Endothelial cell of umbilical vein (primary cell): ENCODE data around the gene NECAB2.

ENCODE experiments used
- CTCF ChIP-seq, 2 donors: IDR thresholded peaks; 1 replicate in 1 of 2; 2 replicates in 1 of 2; pipeline ENCODE4 v1.5.1; 2011; ENCODE audit warnings: low read length in 2 of 2, mild to moderate bottlenecking in 2 of 2, moderate library complexity in 2 of 2, control low read depth in 1 of 2, inconsistent platforms in 1 of 2, low read depth in 1 of 2; ENCODE audit not compliant: insufficient read depth in 1 of 2; ENCODE audit errors: extremely low read depth in 1 of 2
- EZH2 ChIP-seq: IDR thresholded peaks from 2 replicates; pipeline ENCODE4 v1.6.1; 2012; ENCODE audit warnings: borderline replicate concordance, low read depth, mild to moderate bottlenecking, moderate library complexity, low read length, inconsistent platforms; ENCODE audit not compliant: severe bottlenecking
- FOS ChIP-seq: IDR thresholded peaks from 2 replicates; pipeline ENCODE4 v1.6.1; 2011; ENCODE audit warnings: mild to moderate bottlenecking, low read length, moderate library complexity, borderline replicate concordance; ENCODE audit not compliant: insufficient read depth
- GATA2 ChIP-seq: IDR thresholded peaks from 2 replicates; pipeline ENCODE4 v1.7.0; 2011; ENCODE audit warnings: low read depth, mild to moderate bottlenecking, moderate library complexity, mixed read lengths, low read length; ENCODE audit not compliant: insufficient read length, insufficient read depth
- JUN ChIP-seq: IDR thresholded peaks from 2 replicates; pipeline ENCODE4 v1.6.1; 2011; ENCODE audit warnings: borderline replicate concordance, low read depth; ENCODE audit not compliant: insufficient read length, insufficient read depth
- MAX ChIP-seq: IDR thresholded peaks from 2 replicates; pipeline ENCODE4 v1.6.1; 2011; ENCODE audit not compliant: insufficient read depth, insufficient read length
- POLR2A ChIP-seq: IDR thresholded peaks from 2 replicates; pipeline ENCODE4 v1.6.1; 2012; ENCODE audit warnings: low read depth, mild to moderate bottlenecking, control low read depth, low read length
- POLR2AphosphoS5 ChIP-seq: IDR thresholded peaks from 2 replicates; pipeline ENCODE4 v1.6.1; 2012; ENCODE audit warnings: low read depth, mild to moderate bottlenecking, control low read depth, low read length, moderate library complexity; ENCODE audit not compliant: insufficient read depth

- TF ChIP-seq POLR2AphosphoS5 (no peak), CTCF (IDR thresholded peaks at IDR 0.05; ENCODE audit: extremely low read depth in 1 of 2, insufficient read depth in 1 of 2, low read depth in 1 of 2, low read length in 2 of 2) (no peak), MAX (no peak), POLR2A (no peak), EZH2 (no peak), JUN (no peak), GATA2 (no peak), FOS (no peak)
Observed at GRCh38 chr16:83964684-83965443, 3.2 kb upstream of the NECAB2 start.
